GM21529 (cell line): ENCODE measurements around the gene ZBTB7B.

Source experiments
- ATAC-seq: cut with Tn5 transposase; IDR thresholded peaks from one replicate; pipeline ENCODE4 v1.9.1; 2021; ENCODE audit not compliant: unreplicated experiment

The ZBTB7B gene

GRCh38 chr1:155052439-155053395 lies 50.1 kb downstream of the ZBTB7B start:
- no peak for ATAC-seq

- ATAC-seq: no peak
These were observed 51.0 kb downstream of the ZBTB7B start for GRCh38 chr1:155053531-155054105.

DNA sequence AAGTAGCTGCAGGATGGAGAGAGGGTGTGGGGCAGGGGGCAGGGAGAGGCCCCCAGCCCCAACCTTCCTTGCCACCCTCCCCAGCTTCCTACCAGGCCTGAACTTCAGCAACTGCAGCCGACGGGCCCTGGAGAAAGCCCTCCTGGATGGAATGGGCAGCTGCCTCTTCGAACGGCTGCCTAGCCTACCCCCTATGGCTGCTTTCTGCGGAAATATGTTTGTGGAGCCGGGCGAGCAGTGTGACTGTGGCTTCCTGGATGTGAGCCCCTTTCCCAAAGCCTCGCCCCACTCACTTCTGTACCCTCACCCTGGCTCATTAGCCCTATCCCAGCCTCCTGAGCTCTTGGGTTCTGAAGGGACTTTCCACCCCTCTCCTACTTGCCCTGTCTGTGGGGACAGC lies 54.5 kb downstream of the ZBTB7B start:
- ATAC-seq: no peak

DNA sequence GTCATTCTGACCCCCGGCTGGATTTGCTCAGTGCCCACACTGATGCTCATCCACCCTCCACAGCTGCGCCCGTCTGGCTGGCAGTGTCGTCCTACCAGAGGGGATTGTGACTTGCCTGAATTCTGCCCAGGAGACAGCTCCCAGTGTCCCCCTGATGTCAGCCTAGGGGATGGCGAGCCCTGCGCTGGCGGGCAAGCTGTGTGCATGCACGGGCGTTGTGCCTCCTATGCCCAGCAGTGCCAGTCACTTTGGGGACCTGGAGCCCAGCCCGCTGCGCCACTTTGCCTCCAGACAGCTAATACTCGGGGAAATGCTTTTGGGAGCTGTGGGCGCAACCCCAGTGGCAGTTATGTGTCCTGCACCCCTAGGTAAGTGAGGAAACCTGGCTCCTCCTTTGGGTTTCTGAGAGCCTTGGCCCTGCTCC lies 55.2 kb downstream of the ZBTB7B start:
- no peak for ATAC-seq

- no peak for ATAC-seq
These were observed 58.1 kb downstream of the ZBTB7B start for GRCh38 chr1:155060736-155061135.

GRCh38 chr1:155061381-155062150 lies 59.0 kb downstream of the ZBTB7B start:
- ATAC-seq: peak; percentile 42

- ATAC-seq: no peak
These were observed 59.6 kb downstream of the ZBTB7B start for GRCh38 chr1:155062151-155062686.

DNA sequence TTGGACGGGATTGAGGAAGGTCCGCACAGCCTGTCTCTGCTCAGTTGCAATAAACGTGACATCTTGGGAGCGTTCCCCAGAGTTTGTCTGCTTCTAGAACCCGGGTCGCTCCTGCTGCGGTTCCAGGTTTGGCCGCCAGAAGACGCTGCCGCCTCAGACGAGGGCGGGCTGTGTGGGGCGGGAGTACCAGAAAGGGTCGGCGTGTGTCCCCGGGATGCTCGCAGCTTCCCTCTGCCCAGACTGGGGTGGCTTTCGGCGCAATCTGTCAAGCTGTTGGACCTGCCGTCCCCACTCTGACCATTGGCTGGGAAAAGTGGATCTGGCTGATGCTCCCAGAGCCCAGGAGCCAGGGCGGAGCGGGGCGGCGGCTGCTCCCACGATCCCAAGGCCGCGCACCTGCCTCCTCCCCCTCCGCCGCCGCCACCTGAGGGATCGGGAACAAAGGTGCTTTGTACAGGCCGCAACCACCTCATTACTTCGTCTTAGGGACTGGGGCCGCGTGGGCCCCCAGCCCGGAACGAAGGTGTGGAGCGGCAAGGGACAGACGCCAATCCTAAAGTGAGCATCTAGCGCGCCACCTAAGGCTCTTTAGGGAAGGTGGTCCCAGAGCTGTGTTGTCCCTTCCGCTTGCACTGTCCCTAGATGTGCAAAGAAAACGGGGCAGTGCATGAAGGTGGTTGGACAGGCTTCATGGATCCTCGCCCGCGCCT lies 60.3 kb downstream of the ZBTB7B start:
- no peak for ATAC-seq

DNA sequence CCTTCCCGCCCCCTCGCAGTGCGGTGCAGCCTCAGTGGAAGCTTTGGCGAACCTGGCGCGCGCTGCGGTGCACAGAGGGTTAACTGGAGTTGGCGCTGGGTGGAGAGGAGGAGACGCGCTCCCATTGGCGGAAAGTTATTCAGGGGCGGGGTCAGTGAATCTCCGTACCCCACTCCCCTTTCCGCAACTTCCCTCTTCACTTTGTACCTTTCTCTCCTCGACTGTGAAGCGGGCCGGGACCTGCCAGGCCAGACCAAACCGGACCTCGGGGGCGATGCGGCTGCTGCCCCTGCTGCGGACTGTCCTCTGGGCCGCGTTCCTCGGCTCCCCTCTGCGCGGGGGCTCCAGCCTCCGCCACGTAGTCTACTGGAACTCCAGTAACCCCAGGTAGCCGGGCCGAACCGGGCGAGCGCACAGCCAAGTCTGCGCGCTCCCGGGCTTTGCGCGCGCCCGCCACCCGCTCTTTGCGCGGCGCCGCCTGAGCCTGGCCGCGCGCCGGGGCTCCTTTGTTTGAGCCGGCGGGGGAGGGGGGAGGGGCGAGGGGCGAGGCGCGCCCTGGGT lies 61.0 kb downstream of the ZBTB7B start, which contains the start of gene EFNA4:
Gene EFNA4 (plus strand): TSS at position 191 of the 561 bp plus-strand sequence. CDS start 84 bp downstream, at position 275.
- ATAC-seq: peak; percentile 57

DNA sequence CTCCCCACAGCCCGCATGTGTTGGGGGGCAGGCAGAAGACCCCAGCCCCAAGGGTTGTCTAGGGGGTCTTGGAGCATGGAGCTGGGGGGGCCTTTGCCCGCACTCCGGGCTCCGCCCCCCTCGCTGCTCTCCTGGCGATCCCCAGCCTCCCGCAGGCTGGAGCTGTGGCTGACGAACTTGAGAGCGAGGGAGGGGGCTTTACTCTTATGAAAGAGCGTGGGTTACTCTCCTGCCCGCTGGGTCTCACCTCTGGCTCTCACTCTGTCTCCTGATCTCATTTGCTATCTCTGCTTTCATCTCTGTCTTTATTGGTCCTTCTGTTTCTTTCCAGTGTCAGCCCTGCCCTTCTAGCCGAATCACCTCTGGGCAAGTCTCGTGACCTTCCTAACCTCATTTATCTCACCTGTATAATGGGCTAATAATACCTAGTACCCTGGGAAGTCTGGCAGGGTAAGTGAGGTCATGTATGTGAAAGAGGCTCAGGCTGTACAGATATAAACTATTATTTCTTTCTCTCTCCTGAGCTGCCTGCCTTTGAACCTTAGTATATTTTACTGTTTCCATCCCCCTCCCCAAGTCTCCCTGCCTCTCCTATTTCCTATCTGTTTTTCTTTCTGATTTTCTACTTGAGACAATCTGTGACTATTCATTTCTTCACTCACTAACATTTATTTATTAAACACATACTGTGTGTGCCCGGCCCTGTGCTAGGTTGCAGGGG lies 61.7 kb downstream of the ZBTB7B start:
- ATAC-seq: no peak

- no peak for ATAC-seq
These were observed 62.3 kb downstream of the ZBTB7B start for GRCh38 chr1:155064832-155065429.

DNA sequence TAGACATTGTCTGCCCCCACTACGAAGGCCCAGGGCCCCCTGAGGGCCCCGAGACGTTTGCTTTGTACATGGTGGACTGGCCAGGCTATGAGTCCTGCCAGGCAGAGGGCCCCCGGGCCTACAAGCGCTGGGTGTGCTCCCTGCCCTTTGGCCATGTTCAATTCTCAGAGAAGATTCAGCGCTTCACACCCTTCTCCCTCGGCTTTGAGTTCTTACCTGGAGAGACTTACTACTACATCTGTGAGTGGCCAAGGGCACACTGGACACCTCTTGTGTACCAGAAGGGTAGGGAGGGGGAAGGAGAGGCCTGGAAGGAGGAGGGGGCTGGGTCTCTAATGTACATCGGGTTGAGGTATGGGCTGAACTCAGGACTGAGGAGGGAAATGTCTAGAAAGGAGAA lies 64.2 kb downstream of the ZBTB7B start:
- ATAC-seq: no peak
